Chondrocyte (in vitro differentiated cells): Measurements from ENCODE around the gene CYP21A2. TPM values are rescaled to one million over a fixed set of nuclear protein-coding genes. Genes with fewer than 3 reads are reported as not detected.

ENCODE experiments used
- DNase-seq: peaks from one replicate; pipeline ENCODE4 v3.0.0; 2021; ENCODE audit warnings: mixed read lengths, low spot score
- H3K27ac Mint-ChIP-seq: one replicate; pipeline ENCODE4 v1.8.0; 2021; ENCODE audit warnings: mild to moderate bottlenecking, moderate library complexity, mixed read lengths; ENCODE audit not compliant: unreplicated experiment
- H3K27me3 Mint-ChIP-seq: 2 replicates; pipeline ENCODE4 v1.8.0; 2021; ENCODE audit warnings: low read depth, mixed read lengths
- H3K36me3 Mint-ChIP-seq: 2 replicates; pipeline ENCODE4 v1.8.0; 2021; ENCODE audit warnings: low read depth, mixed read lengths
- H3K4me1 Mint-ChIP-seq: 2 replicates; pipeline ENCODE4 v1.8.0; 2021; ENCODE audit warnings: low read depth, mild to moderate bottlenecking, mixed read lengths
- H3K4me3 Mint-ChIP-seq: one replicate; pipeline ENCODE4 v1.8.0; 2021; ENCODE audit warnings: mild to moderate bottlenecking, moderate library complexity, mixed read lengths; ENCODE audit not compliant: unreplicated experiment
- H3K9me3 Mint-ChIP-seq: 2 replicates; pipeline ENCODE4 v1.8.0; 2021; ENCODE audit warnings: low read depth, mixed read lengths
- total RNA-seq: library from RNA; stranded (reverse); gene quantifications from 3 replicates; pipeline ENCODE4 v1.2.1, GENCODE V29; 2021
- TF ChIP-seq, protein P1 (sequence below): fragments of 200-600 bp; sonication (generic); IDR thresholded peaks from 2 replicates; pipeline ENCODE4 v1.5.0; 2021; ENCODE audit warnings: antibody characterized with exemption, mild to moderate bottlenecking, moderate library complexity

CYP21A2 gene
- total RNA-seq, 1 donor from 2014 or later = 0.30 TPM

DNA sequence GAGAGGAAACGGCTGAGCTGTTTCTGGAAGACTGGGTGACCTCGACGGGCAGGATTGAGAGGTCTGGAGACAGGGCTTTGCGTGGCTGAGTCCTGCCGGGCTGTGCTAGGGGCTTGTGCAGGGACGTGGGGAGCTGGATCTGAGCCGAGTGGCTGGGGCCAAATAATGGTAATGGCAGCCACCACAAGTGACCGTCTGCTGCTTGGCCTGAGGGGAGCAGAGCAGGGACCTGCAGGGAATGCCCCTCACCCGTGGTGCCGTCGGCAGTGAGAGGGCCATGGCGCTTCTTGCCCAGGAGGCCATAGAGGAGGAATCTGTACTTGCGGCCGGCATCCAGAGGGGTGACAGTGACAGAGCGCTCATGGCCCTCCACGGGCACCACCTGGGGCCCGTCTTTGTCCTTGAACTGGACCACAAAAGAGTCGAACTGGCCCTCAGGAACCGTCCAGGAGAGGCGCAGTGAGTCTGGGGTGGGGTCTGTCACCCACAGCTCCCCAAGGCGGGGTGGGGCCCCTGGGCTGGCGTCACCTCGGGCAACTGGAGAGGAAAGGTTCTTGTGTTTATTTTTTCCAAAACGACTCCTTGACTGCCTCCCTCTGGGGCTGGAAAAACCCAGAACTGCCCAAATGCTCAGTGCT, 31.8 kb downstream of the CYP21A2 start:
- peak; percentile 81 for DNase-seq
- Mint-ChIP-seq H3K9me3 (no peaks in the 10 kb centered on the region), H3K27ac (no peak overlapping the region), H3K36me3 (peaks cover 2% of the 10 kb centered on the region), H3K4me3 (no peak overlapping the region), H3K4me1 (peaks cover 8% of the 10 kb centered on the region), H3K27me3 (peaks cover 15% of the 10 kb centered on the region)
- TF ChIP-seq, protein P1, sequence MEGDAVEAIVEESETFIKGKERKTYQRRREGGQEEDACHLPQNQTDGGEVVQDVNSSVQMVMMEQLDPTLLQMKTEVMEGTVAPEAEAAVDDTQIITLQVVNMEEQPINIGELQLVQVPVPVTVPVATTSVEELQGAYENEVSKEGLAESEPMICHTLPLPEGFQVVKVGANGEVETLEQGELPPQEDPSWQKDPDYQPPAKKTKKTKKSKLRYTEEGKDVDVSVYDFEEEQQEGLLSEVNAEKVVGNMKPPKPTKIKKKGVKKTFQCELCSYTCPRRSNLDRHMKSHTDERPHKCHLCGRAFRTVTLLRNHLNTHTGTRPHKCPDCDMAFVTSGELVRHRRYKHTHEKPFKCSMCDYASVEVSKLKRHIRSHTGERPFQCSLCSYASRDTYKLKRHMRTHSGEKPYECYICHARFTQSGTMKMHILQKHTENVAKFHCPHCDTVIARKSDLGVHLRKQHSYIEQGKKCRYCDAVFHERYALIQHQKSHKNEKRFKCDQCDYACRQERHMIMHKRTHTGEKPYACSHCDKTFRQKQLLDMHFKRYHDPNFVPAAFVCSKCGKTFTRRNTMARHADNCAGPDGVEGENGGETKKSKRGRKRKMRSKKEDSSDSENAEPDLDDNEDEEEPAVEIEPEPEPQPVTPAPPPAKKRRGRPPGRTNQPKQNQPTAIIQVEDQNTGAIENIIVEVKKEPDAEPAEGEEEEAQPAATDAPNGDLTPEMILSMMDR = no peak

DNA sequence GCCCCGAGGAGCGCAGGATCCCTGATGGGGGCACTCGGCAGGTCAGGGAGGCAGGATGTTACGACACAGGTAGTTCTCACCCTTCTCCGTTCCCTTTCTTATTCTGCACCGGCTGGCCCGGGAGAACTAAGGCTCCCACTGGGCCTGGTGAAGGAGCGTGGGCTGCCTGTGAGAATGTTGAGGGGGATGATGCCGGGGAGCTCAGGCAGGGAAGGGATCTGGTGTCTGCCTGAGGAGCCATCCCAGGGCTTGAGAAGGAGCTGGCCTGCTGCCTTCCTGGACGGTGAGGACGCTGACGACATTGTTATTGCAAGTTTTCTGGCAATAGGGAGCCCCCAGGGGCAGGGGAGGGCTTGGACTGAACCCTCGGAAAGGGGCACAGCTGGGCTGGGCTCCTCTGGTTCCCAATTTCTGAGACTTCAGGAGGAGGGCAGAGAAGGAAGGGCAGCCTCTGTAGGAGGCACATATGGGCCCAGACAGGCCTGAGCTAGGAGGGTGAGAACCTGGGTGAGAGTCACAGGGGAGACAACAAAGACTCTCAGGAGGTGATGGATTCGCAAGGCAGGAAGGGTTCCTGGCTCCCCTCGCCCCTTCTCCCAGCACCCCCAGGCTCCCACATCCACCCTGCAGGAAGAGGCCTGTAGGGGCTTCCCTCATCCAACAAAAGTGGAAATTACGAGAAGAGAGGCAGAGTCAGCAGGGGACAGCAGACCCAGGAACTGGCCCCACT, 32.8 kb downstream of the CYP21A2 start:
- Mint-ChIP-seq H3K9me3 (no peaks in the 10 kb centered on the region), H3K27me3 (peaks cover 15% of the 10 kb centered on the region), H3K4me3 (no peak overlapping the region), H3K36me3 (peaks cover 2% of the 10 kb centered on the region), H3K27ac (no peak overlapping the region), H3K4me1 (peaks cover 16% of the 10 kb centered on the region)
- TF ChIP-seq, protein P1 = no peak
- no peak for DNase-seq

DNA sequence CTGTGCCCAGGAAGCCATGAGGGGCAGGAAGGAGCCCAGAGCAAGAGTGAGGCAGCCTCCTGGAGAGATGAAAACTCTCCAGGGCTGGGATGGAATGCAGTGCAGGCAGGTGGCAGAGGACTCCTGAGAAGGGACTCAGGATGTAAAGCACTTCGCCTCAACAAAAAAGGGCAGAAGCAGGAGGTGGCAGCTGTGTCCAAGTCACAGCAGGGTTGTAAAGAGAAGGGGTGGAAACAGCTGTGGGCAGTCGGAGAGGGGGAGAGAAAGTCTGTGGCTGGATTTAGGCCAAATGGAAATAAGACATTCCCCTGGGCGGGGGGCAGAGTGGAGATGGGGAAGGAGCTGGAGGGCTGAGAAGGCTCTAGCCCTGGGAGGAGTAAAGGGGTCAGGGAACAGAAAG, 34.9 kb downstream of the CYP21A2 start:
- Mint-ChIP-seq H3K36me3 (peaks cover 2% of the 10 kb centered on the region), H3K4me1 (peaks cover 23% of the 10 kb centered on the region), H3K9me3 (no peaks in the 10 kb centered on the region), H3K27me3 (peaks cover 15% of the 10 kb centered on the region), H3K27ac (no peak overlapping the region), H3K4me3 (no peak overlapping the region)
- TF ChIP-seq, protein P1 = no peak
- DNase-seq = no peak

GRCh38 chr6:32073613-32074012, 35.4 kb downstream of the CYP21A2 start:
- Mint-ChIP-seq H3K36me3 (peaks cover 2% of the 10 kb centered on the region), H3K27ac (no peak overlapping the region), H3K9me3 (no peaks in the 10 kb centered on the region), H3K4me1 (peaks cover 23% of the 10 kb centered on the region), H3K27me3 (peaks cover 15% of the 10 kb centered on the region), H3K4me3 (no peak overlapping the region)
- TF ChIP-seq, protein P1 = no peak
- peak; percentile 70 for DNase-seq

GRCh38 chr6:32074996-32075532, 36.8 kb downstream of the CYP21A2 start:
- peaks cover 29% of the 10 kb centered on the region for H3K4me1 Mint-ChIP-seq
- H3K36me3 Mint-ChIP-seq = peaks cover 2% of the 10 kb centered on the region
- H3K27ac Mint-ChIP-seq = no peak overlapping the region
- TF ChIP-seq, protein P1 = no peak
- H3K4me3 Mint-ChIP-seq = no peak overlapping the region
- DNase-seq = no peak
- peaks cover 10% of the 10 kb centered on the region for H3K27me3 Mint-ChIP-seq
- no peaks in the 10 kb centered on the region for H3K9me3 Mint-ChIP-seq
